HG02642 (cell line): ENCODE data around the gene CDH23.

Experiments
- ATAC-seq: cut with Tn5 transposase; IDR thresholded peaks from one replicate; pipeline ENCODE4 v1.9.1; 2021; ENCODE audit warnings: mild to moderate bottlenecking; ENCODE audit not compliant: unreplicated experiment, poor library complexity

CDH23 gene

GRCh38 chr10:71608819-71609768 is 212.4 kb downstream of the CDH23 start:
- no peak for ATAC-seq

- no peak for ATAC-seq
These were observed 213.9 kb downstream of the CDH23 start for GRCh38 chr10:71610651-71611050.

- no peak for ATAC-seq
These were observed 214.4 kb downstream of the CDH23 start for GRCh38 chr10:71611131-71611530.

GRCh38 chr10:71611709-71612422 is 215.1 kb downstream of the CDH23 start:
- no peak for ATAC-seq

GRCh38 chr10:71613261-71613777 is 216.6 kb downstream of the CDH23 start:
- no peak for ATAC-seq

- no peak for ATAC-seq
These were observed 217.2 kb downstream of the CDH23 start for GRCh38 chr10:71613877-71614276.

GRCh38 chr10:71614946-71615345 is 218.2 kb downstream of the CDH23 start:
- ATAC-seq: no peak

GRCh38 chr10:71615538-71616329 is 219.0 kb downstream of the CDH23 start:
- no peak for ATAC-seq

- no peak for ATAC-seq
These were observed 220.3 kb downstream of the CDH23 start for GRCh38 chr10:71616817-71617654.

- ATAC-seq: no peak
These were observed 221.5 kb downstream of the CDH23 start for GRCh38 chr10:71618176-71618575.

- no peak for ATAC-seq
These were observed 221.9 kb downstream of the CDH23 start for GRCh38 chr10:71618598-71618997.

- ATAC-seq: no peak
These were observed 223.9 kb downstream of the CDH23 start for GRCh38 chr10:71620642-71621041.

GRCh38 chr10:71621231-71622153 is 224.8 kb downstream of the CDH23 start:
- no peak for ATAC-seq

- ATAC-seq: no peak
These were observed 225.4 kb downstream of the CDH23 start for GRCh38 chr10:71622154-71622526.

- no peak for ATAC-seq
These were observed 225.9 kb downstream of the CDH23 start for GRCh38 chr10:71622616-71623015.

GRCh38 chr10:71623098-71623985 is 226.6 kb downstream of the CDH23 start:
- ATAC-seq: no peak

GRCh38 chr10:71623986-71624291 is 227.2 kb downstream of the CDH23 start:
- no peak for ATAC-seq
